Activated naive CD4-positive, alpha-beta T cell treated with anti-CD3 and anti-CD28 coated beads, Interleukin-2, amount 50 U/mL, for 72 hours (primary cell): Measurements from ENCODE around the gene CORT. TPM values are rescaled to one million over a fixed set of nuclear protein-coding genes. Genes with fewer than 3 reads are reported as not detected.
"Not testable (repeated sequence)": the region's sequence is repeated elsewhere in the genome, so short reads cannot be mapped to it uniquely, and the experiment has no call there.

Experiments
- ATAC-seq, 2 donors: fragments of 150-1000 bp; cut with Tn5 transposase; 2 replicates each; pipeline ENCODE4 v1.10.0; 2021; ENCODE audit warnings: mild to moderate bottlenecking in 2 of 2, moderate library complexity in 2 of 2
- DNase-seq, 2 donors: peaks; one replicate each; pipeline ENCODE4 v3.0.0; 2021 to 2022; ENCODE audit warnings: low spot score in 2 of 2
- H3K27ac Mint-ChIP-seq, 2 donors: one replicate each; pipeline ENCODE4 v1.8.0; 2022; ENCODE audit warnings: mild to moderate bottlenecking in 2 of 2, mixed read lengths in 2 of 2
- H3K36me3 Mint-ChIP-seq, 2 donors: one replicate each; pipeline ENCODE4 v1.8.0; 2022; ENCODE audit warnings: mixed read lengths in 2 of 2
- H3K9me3 Mint-ChIP-seq, 2 donors: one replicate each; pipeline ENCODE4 v1.8.0; 2022; ENCODE audit warnings: mixed read lengths in 2 of 2
- total RNA-seq, 2 donors: library from RNA; stranded (reverse); gene quantifications; one replicate each; pipeline ENCODE4 v1.2.3, GENCODE V29; 2022

CORT gene
- total RNA-seq, 2 donors from 2014 or later, result 0.32 TPM; not detected in 1

- H3K36me3 Mint-ChIP-seq, result peaks cover 0 to 10% of the 10 kb centered on the region in 2 donors
- H3K27ac Mint-ChIP-seq, result no peak overlapping the region
- H3K9me3 Mint-ChIP-seq, result no peaks in the 10 kb centered on the region
- no peak for DNase-seq
- ATAC-seq, result no peak
These were observed 8.0 kb downstream of the CORT start for GRCh38 chr1:10457875-10458274.

GRCh38 chr1:10459184-10459583 lies 9.4 kb downstream of the CORT start:
- H3K36me3 Mint-ChIP-seq, result peaks cover 6 to 10% of the 10 kb centered on the region in 2 donors
- H3K9me3 Mint-ChIP-seq, result no peaks in the 10 kb centered on the region
- ATAC-seq, result no peak
- DNase-seq, result no peak
- no peak overlapping the region for H3K27ac Mint-ChIP-seq

GRCh38 chr1:10467078-10467477 lies 17.2 kb downstream of the CORT start:
- H3K36me3 Mint-ChIP-seq, result peaks cover 9 to 13% of the 10 kb centered on the region in 2 donors
- ATAC-seq, result no peak
- no peaks in the 10 kb centered on the region for H3K9me3 Mint-ChIP-seq
- no peak overlapping the region for H3K27ac Mint-ChIP-seq
- no peak for DNase-seq

GRCh38 chr1:10470043-10470442 lies 20.2 kb downstream of the CORT start:
- ATAC-seq (no peak), DNase-seq (no peak)
- H3K36me3 Mint-ChIP-seq, result peaks cover 20 to 23% of the 10 kb centered on the region in 2 donors

GRCh38 chr1:10471411-10472219 lies 21.8 kb downstream of the CORT start:
- DNase-seq (peak in 1 of 2 donors; percentile 12), ATAC-seq (no peak)
- no peaks in the 10 kb centered on the region for H3K9me3 Mint-ChIP-seq
- H3K27ac Mint-ChIP-seq, result peak overlapping the region; percentile 94 to 99
- peaks cover 23 to 30% of the 10 kb centered on the region in 2 donors for H3K36me3 Mint-ChIP-seq

More at GRCh38 chr1:10470043-10470442, 20.2 kb downstream of the CORT start:
- Mint-ChIP-seq H3K27ac (no peak overlapping the region), H3K9me3 (no peaks in the 10 kb centered on the region)

GRCh38 chr1:10472220-10473144 lies 22.7 kb downstream of the CORT start, which contains the start of gene DFFA:
Gene DFFA (minus strand): TSS chr1:10472529. CDS start chr1:10472458, 71 bp downstream.
- H3K27ac Mint-ChIP-seq, result peak within 1 kb of the TSS; percentile 94 to 99
- DNase-seq (peak; percentile 83 to 90), ATAC-seq (peak; percentile 82 to 87)
- H3K36me3 Mint-ChIP-seq, result peaks cover 23 to 30% of the 10 kb centered on the region in 2 donors
- no peaks in the 10 kb centered on the region for H3K9me3 Mint-ChIP-seq

GRCh38 chr1:10473145-10473765 lies 23.4 kb downstream of the CORT start:
- no peaks in the 10 kb centered on the region for H3K9me3 Mint-ChIP-seq
- ATAC-seq (no peak), DNase-seq (no peak)
- peak overlapping the region; percentile 88 to 94 for H3K27ac Mint-ChIP-seq
- H3K36me3 Mint-ChIP-seq, result peaks cover 19 to 24% of the 10 kb centered on the region in 2 donors

- ATAC-seq, H3K9me3 Mint-ChIP-seq, DNase-seq: not testable (repeated sequence)
- peak overlapping the region; percentile 87 to 94 for H3K27ac Mint-ChIP-seq
- peaks cover 18 to 22% of the 10 kb centered on the region in 2 donors for H3K36me3 Mint-ChIP-seq
These were observed 24.4 kb downstream of the CORT start for GRCh38 chr1:10474309-10474612.

- Mint-ChIP-seq H3K36me3 (peaks cover 18 to 22% of the 10 kb centered on the region in 2 donors), H3K9me3 (no peaks in the 10 kb centered on the region), H3K27ac (peak within 1 kb of the TSS; percentile 94 to 96)
- ATAC-seq (peak; percentile 86 to 89), DNase-seq (peak; percentile 86 to 90)
These were observed 25.0 kb downstream of the CORT start, which contains the start of gene PEX14 for GRCh38 chr1:10474613-10475507. Gene PEX14 (plus strand): TSS chr1:10474950. CDS start chr1:10474967, 17 bp downstream.

- H3K9me3 Mint-ChIP-seq, result no peaks in the 10 kb centered on the region
- no peak for ATAC-seq
- peaks cover 18 to 22% of the 10 kb centered on the region in 2 donors for H3K36me3 Mint-ChIP-seq
- peak overlapping the region; percentile 94 to 96 for H3K27ac Mint-ChIP-seq
- DNase-seq, result no peak
These were observed 25.7 kb downstream of the CORT start for GRCh38 chr1:10475510-10475909.

- no peak for ATAC-seq
- DNase-seq, result no peak
- Mint-ChIP-seq H3K36me3 (peaks cover 5 to 16% of the 10 kb centered on the region in 2 donors), H3K9me3 (no peaks in the 10 kb centered on the region), H3K27ac (peak overlapping the region in 1 of 2 donors; percentile 62)
These were observed 29.5 kb downstream of the CORT start for GRCh38 chr1:10479296-10479695.

- ATAC-seq, result no peak
- H3K9me3 Mint-ChIP-seq, result no peaks in the 10 kb centered on the region
These were observed 30.8 kb downstream of the CORT start for GRCh38 chr1:10480614-10481013.

GRCh38 chr1:10484521-10484920 lies 34.7 kb downstream of the CORT start:
- ATAC-seq, result no peak
- H3K9me3 Mint-ChIP-seq, result no peaks in the 10 kb centered on the region

More at GRCh38 chr1:10480614-10481013, 30.8 kb downstream of the CORT start:
- peaks cover 0 to 9% of the 10 kb centered on the region in 2 donors for H3K36me3 Mint-ChIP-seq
- DNase-seq, result no peak
- no peak overlapping the region for H3K27ac Mint-ChIP-seq

GRCh38 chr1:10489291-10490055 lies 39.6 kb downstream of the CORT start:
- ATAC-seq (no peak), DNase-seq (no peak)
- peaks cover 0 to 6% of the 10 kb centered on the region in 2 donors for H3K36me3 Mint-ChIP-seq
- peak overlapping the region in 1 of 2 donors; percentile 69 for H3K27ac Mint-ChIP-seq
- H3K9me3 Mint-ChIP-seq, result no peaks in the 10 kb centered on the region

More at GRCh38 chr1:10484521-10484920, 34.7 kb downstream of the CORT start:
- Mint-ChIP-seq H3K36me3 (peaks cover 0 to 6% of the 10 kb centered on the region in 2 donors), H3K27ac (no peak overlapping the region)
- DNase-seq, result no peak
